Fibroblast of the aortic adventitia (primary cell): Measurements from ENCODE around the gene ADAMTS12. TPM values are rescaled to one million over a fixed set of nuclear protein-coding genes. Genes with fewer than 3 reads are reported as not detected.
A peak's percentile ranks its signal among the peaks of the same experiment; 100 is the strongest.

Experiments used
- DNase-seq: peaks from one replicate; pipeline ENCODE4 v3.0.0-alpha.2; 2010; ENCODE audit warnings: low read depth
- H3K4me3 ChIP-seq: 2 replicates; pipeline ENCODE4 v1.5.1; 2011; ENCODE audit warnings: low read depth, mild to moderate bottlenecking, control low read depth, low read length, moderate library complexity
- CTCF ChIP-seq: IDR thresholded peaks from 2 replicates; pipeline ENCODE4 v1.5.1; 2011; ENCODE audit warnings: mild to moderate bottlenecking, low read length, control low read depth, inconsistent platforms; ENCODE audit not compliant: insufficient read depth
- total RNA-seq: library from RNA; depleted of rRNA; stranded (reverse); fragments of >200 nt; gene quantifications from 2 replicates; pipeline ENCODE4 v1.2.3, GENCODE V29; 2012; ENCODE audit warnings: low replicate concordance

Gene ADAMTS12
- total RNA-seq, 1 donor = 13.0 TPM

- no peak for TF ChIP-seq CTCF
- no peak overlapping the region for H3K4me3 ChIP-seq
- peak; percentile 5 for DNase-seq
Measured at GRCh38 chr5:33594006-33594405, 297.8 kb downstream of the ADAMTS12 start.

- DNase-seq = no peak
- H3K4me3 ChIP-seq = no peak overlapping the region
- TF ChIP-seq CTCF = no peak
Measured at GRCh38 chr5:33592245-33592644, 299.5 kb downstream of the ADAMTS12 start.

- TF ChIP-seq CTCF = peak; percentile 27
- no peak overlapping the region for H3K4me3 ChIP-seq
- DNase-seq = no peak
Measured at GRCh38 chr5:33588654-33589372, 303.0 kb downstream of the ADAMTS12 start.

- H3K4me3 ChIP-seq = no peak overlapping the region
- no peak for DNase-seq
- no peak for TF ChIP-seq CTCF
Measured at GRCh38 chr5:33583332-33583731, 308.5 kb downstream of the ADAMTS12 start.

- no peak for DNase-seq
- H3K4me3 ChIP-seq = no peak overlapping the region
- no peak for TF ChIP-seq CTCF
Measured at GRCh38 chr5:33582417-33582816, 309.4 kb downstream of the ADAMTS12 start.

- no peak for TF ChIP-seq CTCF
- no peak overlapping the region for H3K4me3 ChIP-seq
- no peak for DNase-seq
Measured at GRCh38 chr5:33579789-33580188, 312.0 kb downstream of the ADAMTS12 start.

- no peak overlapping the region for H3K4me3 ChIP-seq
- no peak for DNase-seq
- TF ChIP-seq CTCF = no peak
Measured at GRCh38 chr5:33579152-33579551, 312.6 kb downstream of the ADAMTS12 start.
